ENCODE measurements around the gene DENND6B.

Gene DENND6B

DNA sequence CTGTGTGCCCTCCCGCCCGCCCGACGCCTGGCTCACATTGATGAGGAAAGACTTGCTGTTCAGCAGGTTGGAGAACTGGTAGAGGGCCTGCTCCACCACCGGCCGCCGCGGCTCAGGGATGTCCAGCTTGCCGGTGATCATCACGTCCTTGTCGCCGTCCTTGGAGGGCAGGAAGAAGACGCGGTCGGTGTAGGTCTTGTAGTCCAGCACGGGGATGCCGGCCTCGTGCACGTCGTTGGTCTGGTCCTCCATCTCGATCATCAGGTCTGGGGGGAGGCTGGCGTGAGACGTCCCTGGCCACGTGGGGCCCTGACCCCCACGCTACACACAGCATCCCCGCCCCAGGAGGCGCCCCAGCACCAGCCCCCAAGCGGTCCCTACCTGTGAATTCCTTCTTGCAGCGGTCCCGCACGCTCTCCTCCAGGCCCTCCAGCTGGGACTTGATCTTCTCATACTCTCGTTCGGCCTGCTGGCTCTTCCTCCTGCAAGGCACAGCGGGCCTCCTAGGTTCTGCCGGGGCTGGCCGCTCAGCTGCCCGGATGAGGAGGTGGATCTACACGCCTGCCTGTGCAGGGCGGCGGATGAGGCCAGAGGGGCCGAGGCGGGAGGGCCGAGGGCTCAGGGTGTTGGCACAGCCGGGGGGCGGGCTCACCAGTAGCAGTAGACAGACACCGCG lies 46.0 kb downstream of the DENND6B start:
- no peak for DNase-seq (ENCODE audit: extremely low spot score)
- TF ChIP-seq, protein P1, sequence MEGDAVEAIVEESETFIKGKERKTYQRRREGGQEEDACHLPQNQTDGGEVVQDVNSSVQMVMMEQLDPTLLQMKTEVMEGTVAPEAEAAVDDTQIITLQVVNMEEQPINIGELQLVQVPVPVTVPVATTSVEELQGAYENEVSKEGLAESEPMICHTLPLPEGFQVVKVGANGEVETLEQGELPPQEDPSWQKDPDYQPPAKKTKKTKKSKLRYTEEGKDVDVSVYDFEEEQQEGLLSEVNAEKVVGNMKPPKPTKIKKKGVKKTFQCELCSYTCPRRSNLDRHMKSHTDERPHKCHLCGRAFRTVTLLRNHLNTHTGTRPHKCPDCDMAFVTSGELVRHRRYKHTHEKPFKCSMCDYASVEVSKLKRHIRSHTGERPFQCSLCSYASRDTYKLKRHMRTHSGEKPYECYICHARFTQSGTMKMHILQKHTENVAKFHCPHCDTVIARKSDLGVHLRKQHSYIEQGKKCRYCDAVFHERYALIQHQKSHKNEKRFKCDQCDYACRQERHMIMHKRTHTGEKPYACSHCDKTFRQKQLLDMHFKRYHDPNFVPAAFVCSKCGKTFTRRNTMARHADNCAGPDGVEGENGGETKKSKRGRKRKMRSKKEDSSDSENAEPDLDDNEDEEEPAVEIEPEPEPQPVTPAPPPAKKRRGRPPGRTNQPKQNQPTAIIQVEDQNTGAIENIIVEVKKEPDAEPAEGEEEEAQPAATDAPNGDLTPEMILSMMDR (IDR thresholded peaks at IDR 0.05; ENCODE audit: control extremely low read depth, extremely low read depth, low read depth, missing control alignments), result no peak
- ChIA-PET POLR2A (no interaction called here), CTCF (interaction anchor here (0.9 to 1.3 kb wide), 5 partner anchors 9 to 40 kb away, joined by 3 read pairs; no protein-coding TSS in a partner anchor)

DNA sequence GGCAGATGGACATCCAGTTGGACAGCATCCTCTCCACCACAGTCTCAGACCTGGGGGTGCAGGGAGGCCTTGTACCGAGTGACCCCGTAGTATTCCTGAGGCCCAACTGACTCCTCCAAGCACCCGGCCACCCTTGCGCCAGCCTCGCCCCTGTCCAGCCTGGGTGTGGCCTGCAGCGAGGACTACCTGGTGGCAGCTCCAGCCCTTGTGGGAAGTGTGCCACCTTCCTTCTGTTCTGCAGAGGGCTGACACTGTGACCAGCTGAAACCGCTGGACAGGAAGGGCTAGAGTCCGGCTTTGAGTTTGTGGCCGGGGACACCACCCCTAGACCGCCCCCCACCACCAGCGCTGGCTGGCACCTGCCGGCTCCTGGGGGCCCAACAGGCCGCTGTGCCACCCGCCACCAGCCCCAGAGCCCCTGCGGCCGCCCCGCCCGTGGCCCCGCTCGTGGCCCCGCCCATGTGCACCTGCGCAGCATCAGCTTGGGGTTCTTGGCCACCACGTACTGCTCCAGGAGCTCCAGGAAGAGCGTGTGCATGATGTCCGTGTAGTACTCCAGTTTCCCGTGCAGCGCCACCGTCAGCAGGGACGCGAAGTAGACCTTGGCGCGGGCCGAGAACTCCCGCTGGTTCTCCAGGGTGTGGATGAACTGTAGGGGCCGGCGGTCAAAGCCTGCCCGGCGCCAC lies 46.6 kb downstream of the DENND6B start:
- ChIA-PET POLR2A (no interaction called here), CTCF (interaction anchor here (0.7 to 1.2 kb wide), 7 partner anchors 8 to 62 kb away, joined by 3 to 6 read pairs (median 3); no protein-coding TSS in a partner anchor)
- DNase-seq (ENCODE audit: extremely low spot score), result no peak
- TF ChIP-seq, protein P1 (IDR thresholded peaks at IDR 0.05; ENCODE audit: control extremely low read depth, extremely low read depth, low read depth, missing control alignments), result no peak

DNA sequence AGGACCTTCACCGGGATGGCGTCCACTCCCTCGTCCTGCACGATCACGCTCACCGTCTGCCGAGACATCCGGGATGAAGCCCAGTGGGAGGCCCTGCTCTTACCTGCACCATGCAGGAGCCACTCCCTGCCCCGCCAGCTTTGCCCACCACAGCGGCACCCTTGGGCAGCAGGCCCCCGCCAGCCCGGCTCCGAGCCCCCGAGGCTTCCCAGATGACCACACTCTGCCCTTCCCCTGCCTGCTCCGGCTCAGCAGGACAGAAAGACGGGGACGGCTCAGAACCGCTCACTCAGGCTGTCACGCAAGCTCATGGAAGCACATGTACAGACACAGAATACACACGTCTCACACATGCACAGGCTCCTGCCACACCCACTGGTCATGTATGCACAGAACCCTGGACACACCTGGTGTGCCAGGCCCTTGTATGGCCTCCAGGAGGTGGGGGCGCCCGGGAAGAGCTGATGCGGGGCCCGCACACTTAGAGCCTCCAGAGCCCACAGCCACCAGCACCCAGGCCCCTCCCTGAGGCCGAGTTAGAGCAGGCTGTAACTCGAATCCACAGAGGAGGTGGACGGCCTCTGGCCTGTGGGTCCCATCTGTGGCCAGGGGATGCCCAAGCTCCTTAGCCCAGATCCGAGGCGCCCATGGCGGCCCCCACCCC lies 47.7 kb downstream of the DENND6B start:
- no peak for DNase-seq (ENCODE audit: extremely low spot score)
- TF ChIP-seq, protein P1 (IDR thresholded peaks at IDR 0.05; ENCODE audit: control extremely low read depth, extremely low read depth, low read depth, missing control alignments), result no peak
- ChIA-PET POLR2A (interaction anchor here (0.5 kb wide), 1 partner anchor 138 kb away, joined by 4 read pairs; no protein-coding TSS in a partner anchor), CTCF (interaction anchor here (0.7 to 1.2 kb wide), 4 partner anchors 24 to 63 kb away, joined by 3 to 6 read pairs (median 3); no protein-coding TSS in a partner anchor)

DNA sequence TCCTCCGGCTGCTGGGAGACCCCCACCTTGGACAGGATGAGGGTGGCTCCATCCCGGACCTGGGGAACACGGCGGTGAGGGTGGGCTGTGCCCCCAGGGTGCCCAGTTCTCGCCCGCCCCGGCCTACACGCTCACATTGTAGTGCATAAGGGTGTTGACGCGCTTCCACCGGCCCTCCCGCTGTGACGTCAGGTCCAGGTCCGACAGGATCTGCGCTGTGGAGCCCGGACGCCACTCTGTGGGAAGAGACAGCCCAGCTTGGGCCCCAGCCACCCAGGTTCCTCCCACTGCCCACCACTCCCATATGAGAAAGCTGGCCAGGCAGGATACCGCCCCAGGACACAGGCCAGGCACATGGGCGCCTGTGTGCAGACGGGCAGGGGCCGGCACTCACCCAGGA lies 48.4 kb downstream of the DENND6B start:
- ChIA-PET POLR2A (interaction anchor here (0.5 kb wide), 1 partner anchor 138 kb away, joined by 4 read pairs; no protein-coding TSS in a partner anchor), CTCF (no interaction called here)
- TF ChIP-seq, protein P1 (IDR thresholded peaks at IDR 0.05; ENCODE audit: control extremely low read depth, extremely low read depth, low read depth, missing control alignments), result no peak
- no peak for DNase-seq (ENCODE audit: extremely low spot score)

DNA sequence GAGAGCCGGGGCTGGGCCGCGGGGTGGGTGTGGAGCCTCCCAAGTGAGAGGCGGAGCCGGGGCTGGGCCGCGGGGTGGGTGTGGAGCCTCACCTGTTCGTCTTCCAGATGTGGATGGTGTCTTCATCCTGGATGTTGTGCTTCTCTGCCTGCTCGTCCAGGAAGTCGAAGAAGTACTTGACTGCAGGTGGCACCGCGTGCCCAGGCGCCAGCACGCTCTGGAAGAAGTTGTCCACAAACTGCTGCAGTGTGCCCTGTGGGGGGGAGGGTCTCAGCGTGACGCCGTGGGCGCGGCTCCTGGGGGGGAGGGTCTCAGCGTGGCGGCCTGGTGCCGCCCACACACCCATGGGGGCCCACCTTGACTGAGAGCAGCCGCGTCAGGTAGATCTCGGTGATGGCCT lies 49.1 kb downstream of the DENND6B start:
- CTCF ChIA-PET, result interaction anchor here (2.6 to 6.6 kb wide), 4 partner anchors 16 to 64 kb away, joined by 65 to 96 read pairs (median 67); partner anchors contain the start of genes DENND6B and PLXNB2
- POLR2A ChIA-PET, result no interaction called here
- no peak for DNase-seq (ENCODE audit: extremely low spot score)
- TF ChIP-seq, protein P1 (IDR thresholded peaks at IDR 0.05; ENCODE audit: control extremely low read depth, extremely low read depth, low read depth, missing control alignments), result no peak

DNA sequence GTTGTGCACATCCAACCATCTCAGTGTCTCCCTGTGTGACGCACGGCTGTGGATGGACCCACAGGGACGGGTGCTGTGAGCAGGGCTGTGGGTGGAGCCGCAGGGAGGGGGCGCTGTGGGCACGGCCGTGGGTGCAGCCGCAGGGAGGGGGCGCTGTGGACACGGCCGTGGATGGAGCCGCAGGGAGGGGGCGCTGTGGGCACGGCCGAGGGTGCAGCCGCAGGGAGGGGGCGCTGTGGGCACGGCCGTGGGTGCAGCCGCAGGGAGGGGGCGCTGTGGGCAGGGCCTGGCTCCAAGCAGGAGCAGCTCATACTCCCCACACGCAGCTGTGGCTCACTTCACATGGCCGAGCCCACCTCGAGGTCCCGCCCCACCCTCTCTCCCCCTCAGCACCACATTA lies 50.7 kb downstream of the DENND6B start:
- TF ChIP-seq, protein P1 (IDR thresholded peaks at IDR 0.05; ENCODE audit: control extremely low read depth, extremely low read depth, low read depth, missing control alignments), result peak; percentile 68
- DNase-seq (ENCODE audit: extremely low spot score), result peak; percentile 65
- POLR2A ChIA-PET, result interaction anchor here (0.7 kb wide), 1 partner anchor 123 kb away, joined by 3 read pairs; no protein-coding TSS in a partner anchor

More for the DNA sequence above, 50.7 kb downstream of the DENND6B start:
- CTCF ChIA-PET, result interaction anchor here (0.6 to 6.6 kb wide), 48 partner anchors 11 to 345 kb away, joined by 3 to 96 read pairs (median 4); partner anchors contain the start of genes DENND6B, HDAC10, MAPK12 and PLXNB2

All from GM10248 (cell line).